Endodermal cell (in vitro differentiated cells): Measurements from ENCODE around the gene SMARCA2. TPM values are rescaled to one million over a fixed set of nuclear protein-coding genes. Genes with fewer than 3 reads are reported as not detected.
A peak's percentile ranks its signal among the peaks of the same experiment; 100 is the strongest.

ENCODE experiments used
- DNase-seq: peaks from one replicate; pipeline ENCODE4 v3.0.0-alpha.2; 2017
- H3K27ac ChIP-seq: 2 replicates; pipeline ENCODE4 v1.5.1; 2013; ENCODE audit warnings: mild to moderate bottlenecking, low read depth, low read length, moderate library complexity
- H3K27me3 ChIP-seq: 2 replicates; pipeline ENCODE4 v1.6.1; 2013; ENCODE audit warnings: mild to moderate bottlenecking, low read length, moderate library complexity; ENCODE audit not compliant: insufficient read depth, control insufficient read depth, poor library complexity, severe bottlenecking
- H3K36me3 ChIP-seq: 2 replicates; pipeline ENCODE4 v1.7.0; 2013; ENCODE audit warnings: mild to moderate bottlenecking, low read length, moderate library complexity; ENCODE audit not compliant: control insufficient read depth, insufficient read depth
- H3K4me1 ChIP-seq: one replicate; pipeline ENCODE4 v1.7.0; 2013; ENCODE audit warnings: low read length; ENCODE audit not compliant: control insufficient read depth, insufficient read depth
- H3K4me3 ChIP-seq: 2 replicates; pipeline ENCODE4 v1.5.1; 2013; ENCODE audit warnings: mild to moderate bottlenecking, low read length, moderate library complexity
- H3K9ac ChIP-seq: 2 replicates; pipeline ENCODE4 v1.6.1; 2013; ENCODE audit warnings: mild to moderate bottlenecking, low read length, moderate library complexity; ENCODE audit not compliant: poor library complexity, severe bottlenecking; ENCODE audit errors: extremely low read depth
- H3K9me3 ChIP-seq: 2 replicates; pipeline ENCODE4 v1.6.1; 2013; ENCODE audit warnings: mild to moderate bottlenecking, low read length, moderate library complexity; ENCODE audit not compliant: control insufficient read depth
- H3K27ac Mint-ChIP-seq: 2 replicates; pipeline ENCODE4 v1.8.0; 2020; ENCODE audit warnings: mixed read lengths
- H3K27me3 Mint-ChIP-seq: 2 replicates; pipeline ENCODE4 v1.8.0; 2021; ENCODE audit warnings: mild to moderate bottlenecking, mixed read lengths; ENCODE audit not compliant: insufficient read depth
- H3K36me3 Mint-ChIP-seq: 2 replicates; pipeline ENCODE4 v1.8.0; 2020; ENCODE audit warnings: low read depth, mixed read lengths
- H3K4me1 Mint-ChIP-seq: 2 replicates; pipeline ENCODE4 v1.8.0; 2020; ENCODE audit warnings: mixed read lengths
- H3K4me3 Mint-ChIP-seq: 2 replicates; pipeline ENCODE4 v1.8.0; 2020; ENCODE audit warnings: mild to moderate bottlenecking, moderate library complexity, mixed read lengths
- H3K9me3 Mint-ChIP-seq: 2 replicates; pipeline ENCODE4 v1.8.0; 2020; ENCODE audit warnings: mild to moderate bottlenecking, mixed read lengths
- WGBS, 2 experiments: methylation state at CpG; one replicate each; pipeline versions ENCODE4 v1.1.5 to v1.1.7; 2013; ENCODE audit warnings: missing lambda C conversion rate in 2 of 2, mixed read lengths in 1 of 2; ENCODE audit not compliant: insufficient coverage in 1 of 2, insufficient read length in 1 of 2; 5-methylcytosine and 5-hydroxymethylcytosine counted together
- total RNA-seq, 2 donors: library from RNA; stranded (reverse); fragmentation: NEBNext Ultra II Directional in 1 of 2; extraction: Animal tissue kit (Norgen Biotek cat#: 25700) in 1 of 2; gene quantifications; 2 replicates in 1 of 2; 3 replicates in 1 of 2; pipeline ENCODE4 v1.2.1, GENCODE V29; 2021
- TF ChIP-seq, protein P1 (sequence below): fragments of 200-600 bp; sonication (generic); conservative IDR thresholded peaks from 2 replicates; pipeline ENCODE4 v1.5.0; 2021; ENCODE audit warnings: antibody characterized with exemption, mild to moderate bottlenecking

The SMARCA2 gene
- total RNA-seq, 2 donors from 2014 or later: 2.6 to 8.6 TPM

DNA sequence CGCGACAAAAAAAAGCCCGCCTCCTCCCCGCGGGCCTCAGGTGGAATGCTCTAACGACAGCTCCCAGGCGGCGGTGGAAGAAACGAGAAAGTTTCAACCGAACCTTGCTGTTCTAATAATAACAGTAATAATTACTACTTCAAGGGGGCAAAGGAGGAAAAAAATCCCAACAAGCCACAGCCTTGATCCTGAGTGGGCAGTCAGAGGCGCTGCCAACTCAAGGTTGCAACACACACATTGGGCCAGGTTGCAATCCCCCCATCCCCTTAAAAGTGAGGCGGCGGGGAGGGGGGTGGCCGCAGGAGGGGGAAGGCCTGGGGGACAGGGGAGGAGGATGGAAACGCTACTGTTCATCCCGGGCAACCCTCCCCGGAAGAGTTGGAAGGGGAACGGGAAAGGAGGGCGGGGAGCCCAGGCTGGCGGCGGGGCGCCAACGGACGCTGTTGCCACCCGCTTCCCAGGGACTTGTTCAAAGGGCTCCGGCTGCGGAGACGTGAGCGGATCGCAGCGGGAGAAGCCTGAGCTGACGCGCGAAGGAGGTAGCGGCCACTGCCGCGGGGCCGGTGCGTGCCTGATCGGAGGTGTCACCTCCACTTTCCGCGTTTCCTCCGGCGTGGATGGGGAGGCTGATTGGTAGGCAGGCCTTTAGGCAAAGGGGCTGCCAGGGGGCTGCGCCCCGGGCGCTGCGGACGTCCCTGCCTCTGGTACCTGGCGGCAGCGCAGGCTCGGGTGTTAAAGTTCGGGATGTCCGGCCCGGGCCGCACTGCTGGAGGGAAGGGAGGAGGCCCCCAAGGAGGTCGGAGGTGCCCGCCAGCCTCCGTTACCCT lies 647 bp downstream of the SMARCA2 start:
- Histone ChIP-seq H3K27me3 (peaks cover 67% of the 10 kb centered on the region), H3K9ac (no peak overlapping the region), H3K4me1 (no peaks in the 10 kb centered on the region), H3K9me3 (no peaks in the 10 kb centered on the region), H3K4me3 (peak overlapping the region; percentile 93), H3K36me3 (no peaks in the 10 kb centered on the region), H3K27ac (no peak overlapping the region)
- H3K36me3 Mint-ChIP-seq: no peaks in the 10 kb centered on the region
- TF ChIP-seq, protein P1, sequence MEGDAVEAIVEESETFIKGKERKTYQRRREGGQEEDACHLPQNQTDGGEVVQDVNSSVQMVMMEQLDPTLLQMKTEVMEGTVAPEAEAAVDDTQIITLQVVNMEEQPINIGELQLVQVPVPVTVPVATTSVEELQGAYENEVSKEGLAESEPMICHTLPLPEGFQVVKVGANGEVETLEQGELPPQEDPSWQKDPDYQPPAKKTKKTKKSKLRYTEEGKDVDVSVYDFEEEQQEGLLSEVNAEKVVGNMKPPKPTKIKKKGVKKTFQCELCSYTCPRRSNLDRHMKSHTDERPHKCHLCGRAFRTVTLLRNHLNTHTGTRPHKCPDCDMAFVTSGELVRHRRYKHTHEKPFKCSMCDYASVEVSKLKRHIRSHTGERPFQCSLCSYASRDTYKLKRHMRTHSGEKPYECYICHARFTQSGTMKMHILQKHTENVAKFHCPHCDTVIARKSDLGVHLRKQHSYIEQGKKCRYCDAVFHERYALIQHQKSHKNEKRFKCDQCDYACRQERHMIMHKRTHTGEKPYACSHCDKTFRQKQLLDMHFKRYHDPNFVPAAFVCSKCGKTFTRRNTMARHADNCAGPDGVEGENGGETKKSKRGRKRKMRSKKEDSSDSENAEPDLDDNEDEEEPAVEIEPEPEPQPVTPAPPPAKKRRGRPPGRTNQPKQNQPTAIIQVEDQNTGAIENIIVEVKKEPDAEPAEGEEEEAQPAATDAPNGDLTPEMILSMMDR: no peak
- peak; percentile 86 for DNase-seq
- peak overlapping the region; percentile 77 for H3K27ac Mint-ChIP-seq
- peaks cover 15% of the 10 kb centered on the region for H3K4me1 Mint-ChIP-seq
- no peaks in the 10 kb centered on the region for H3K9me3 Mint-ChIP-seq
- WGBS, 2 experiments: 0% methylated on average over 6 to 59 of the region's 59 CpGs
- peaks cover 68% of the 10 kb centered on the region for H3K27me3 Mint-ChIP-seq
- peak overlapping the region; percentile 84 for H3K4me3 Mint-ChIP-seq

DNA sequence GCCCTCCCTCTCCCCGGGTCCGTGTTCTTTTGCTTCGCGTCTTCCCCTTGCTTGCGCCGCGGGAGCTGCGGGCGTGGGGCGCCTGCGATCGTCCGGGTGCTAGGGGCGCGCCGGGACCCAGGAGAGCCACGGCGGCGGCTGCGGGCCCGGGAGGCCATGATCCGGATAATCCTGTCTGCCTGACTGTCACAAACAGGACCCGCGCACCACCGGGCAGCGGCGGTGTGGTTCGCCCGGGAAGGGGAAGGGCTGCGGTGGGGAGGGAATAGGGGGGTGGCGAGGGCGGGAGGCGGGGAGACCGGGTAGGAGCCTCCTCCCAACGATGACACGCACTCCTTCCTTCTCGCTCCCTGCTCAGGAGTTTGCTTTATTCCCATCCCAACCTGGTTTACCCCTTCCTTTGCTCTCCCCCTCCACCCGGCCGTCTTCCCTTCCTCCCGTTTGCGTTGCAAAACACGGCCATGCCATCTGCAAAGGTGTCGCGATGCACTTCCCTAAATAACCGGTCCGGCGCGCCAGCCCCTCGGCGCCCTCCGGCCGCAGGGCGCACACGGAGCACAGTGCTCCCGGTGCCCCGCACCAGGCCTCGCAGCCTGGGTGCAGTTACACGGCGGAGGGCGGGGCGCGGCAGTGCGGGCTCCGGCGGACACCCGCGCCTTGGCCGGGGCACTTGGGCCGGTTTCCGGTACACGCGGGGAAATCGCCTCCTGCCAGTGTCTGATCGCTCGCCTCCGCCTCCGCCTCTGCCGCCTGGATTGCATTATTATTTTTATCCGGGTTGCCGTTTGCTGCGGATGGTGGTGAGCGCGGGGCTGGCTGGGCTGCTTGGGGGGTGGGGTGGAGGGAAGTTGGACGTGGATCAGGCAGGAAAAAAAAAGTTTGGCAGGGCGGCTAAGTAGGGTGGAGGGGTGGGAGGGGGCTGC lies 1.5 kb downstream of the SMARCA2 start:
- peak overlapping the region; percentile 13 for H3K9ac ChIP-seq
- H3K27ac Mint-ChIP-seq: no peak overlapping the region
- H3K27me3 Mint-ChIP-seq: peaks cover 61% of the 10 kb centered on the region
- H3K4me3 ChIP-seq: peak overlapping the region; percentile 93
- H3K4me3 Mint-ChIP-seq: peak overlapping the region; percentile 84
- H3K27ac ChIP-seq: no peak overlapping the region
- DNase-seq: peak; percentile 87
- H3K4me1 Mint-ChIP-seq: peaks cover 16% of the 10 kb centered on the region
- 0 to 1% methylated on average over 21 to 82 of the region's 85 CpGs for WGBS, 2 experiments
- no peaks in the 10 kb centered on the region for H3K36me3 Mint-ChIP-seq
- no peaks in the 10 kb centered on the region for H3K36me3 ChIP-seq
- H3K27me3 ChIP-seq: peaks cover 63% of the 10 kb centered on the region
- TF ChIP-seq, protein P1: peak; percentile 32
- H3K9me3 Mint-ChIP-seq: no peaks in the 10 kb centered on the region
- H3K4me1 ChIP-seq: no peaks in the 10 kb centered on the region
- no peaks in the 10 kb centered on the region for H3K9me3 ChIP-seq

DNA sequence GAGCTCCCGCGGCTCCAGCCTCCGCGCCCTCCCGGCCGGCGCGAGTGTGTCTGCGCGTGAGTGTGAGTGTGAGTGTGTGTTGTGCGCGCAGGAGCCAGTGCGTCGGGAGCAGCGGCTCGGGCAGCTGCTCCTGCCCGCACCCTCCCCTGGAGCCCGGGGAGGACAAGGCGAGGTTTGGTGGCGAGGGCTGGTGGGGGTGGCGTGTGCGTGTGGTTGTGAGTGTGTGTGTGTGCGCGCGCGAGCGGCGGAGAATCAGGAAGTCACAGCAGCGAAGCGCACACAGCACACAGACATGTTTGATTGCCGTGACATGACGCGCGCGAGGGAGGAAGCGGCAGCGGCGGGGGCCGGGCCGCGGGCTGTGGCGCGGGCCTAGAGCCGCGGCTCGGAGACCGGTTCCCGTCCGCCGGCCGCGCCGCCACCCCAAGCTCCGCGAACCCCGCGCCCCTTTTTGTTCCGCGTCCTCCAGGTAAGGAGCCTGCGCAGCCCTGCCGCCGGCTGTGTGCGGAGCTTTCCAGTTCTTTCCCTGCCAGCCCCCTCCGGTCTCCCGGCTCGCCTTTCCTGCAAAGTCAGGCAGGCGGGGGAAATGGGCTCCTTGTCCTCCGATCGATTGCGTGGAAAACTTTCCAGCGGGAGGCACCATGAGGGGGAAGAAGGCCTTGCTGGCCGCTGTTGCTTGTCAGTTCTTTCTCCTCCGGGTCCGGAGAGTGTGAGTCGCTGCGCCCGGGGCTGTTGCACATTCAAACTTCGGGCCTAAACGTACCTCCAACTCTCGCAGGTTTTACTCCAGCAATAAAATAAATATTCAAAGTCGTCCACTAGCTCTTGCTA lies 2.4 kb downstream of the SMARCA2 start:
- Mint-ChIP-seq H3K4me1 (peaks cover 25% of the 10 kb centered on the region), H3K9me3 (no peaks in the 10 kb centered on the region), H3K36me3 (no peaks in the 10 kb centered on the region), H3K4me3 (peak overlapping the region; percentile 84), H3K27me3 (peaks cover 53% of the 10 kb centered on the region), H3K27ac (no peak overlapping the region)
- H3K36me3 ChIP-seq: no peaks in the 10 kb centered on the region
- peak overlapping the region; percentile 93 for H3K4me3 ChIP-seq
- TF ChIP-seq, protein P1: no peak
- H3K27me3 ChIP-seq: peaks cover 55% of the 10 kb centered on the region
- WGBS, 2 experiments: 0 to 1% methylated on average over 33 to 80 of the region's 81 CpGs
- no peaks in the 10 kb centered on the region for H3K9me3 ChIP-seq
- peak; percentile 80 for DNase-seq
- H3K4me1 ChIP-seq: no peaks in the 10 kb centered on the region
- no peak overlapping the region for H3K27ac ChIP-seq
- H3K9ac ChIP-seq: peak overlapping the region; percentile 13
